K562 (cell line): ENCODE data around the gene TMEM270.

ENCODE experiments used
- KLF10 ChIP-seq: fragments of 250-450 bp; sonication (Bioruptor Pico); IDR thresholded peaks from 2 replicates; pipeline ENCODE4 v1.6.1; 2021; ENCODE audit warnings: matching md5 sums
- NR2F6 ChIP-seq: fragments of 450-650 bp; formaldehyde crosslinking; IDR thresholded peaks from 2 replicates; pipeline ENCODE4 v1.4.0; 2020; ENCODE audit warnings: mild to moderate bottlenecking
- POLR2AphosphoS5 ChIP-seq: IDR thresholded peaks from 2 replicates; pipeline ENCODE4 v1.6.1; 2011; ENCODE audit warnings: mild to moderate bottlenecking, low read depth, low read length, moderate library complexity; ENCODE audit not compliant: control insufficient read depth, insufficient read depth
- SPI1 ChIP-seq: IDR thresholded peaks from 2 replicates; pipeline ENCODE4 v1.6.1; 2011; ENCODE audit warnings: low read depth, low read length, control low read depth, borderline replicate concordance
- XRCC5 ChIP-seq: fragments of 200-400 bp; formaldehyde crosslinking; IDR thresholded peaks from 2 replicates; pipeline ENCODE4 v1.6.1; 2017; ENCODE audit warnings: low read depth, mild to moderate bottlenecking, low read length
- TF ChIP-seq, protein P1 (sequence below), 3 experiments: IDR thresholded peaks in 2 of 3; conservative IDR thresholded peaks in 1 of 3; 2 replicates each; pipeline ENCODE4 v1.5.1; 2011 to 2012; ENCODE audit warnings: low read length in 3 of 3, mild to moderate bottlenecking in 3 of 3, control low read depth in 2 of 3, improper control_type of control experiment in 1 of 3, inconsistent platforms in 1 of 3, low read depth in 1 of 3, mixed read lengths in 1 of 3, moderate library complexity in 1 of 3; ENCODE audit not compliant: insufficient read depth in 2 of 3

DNA sequence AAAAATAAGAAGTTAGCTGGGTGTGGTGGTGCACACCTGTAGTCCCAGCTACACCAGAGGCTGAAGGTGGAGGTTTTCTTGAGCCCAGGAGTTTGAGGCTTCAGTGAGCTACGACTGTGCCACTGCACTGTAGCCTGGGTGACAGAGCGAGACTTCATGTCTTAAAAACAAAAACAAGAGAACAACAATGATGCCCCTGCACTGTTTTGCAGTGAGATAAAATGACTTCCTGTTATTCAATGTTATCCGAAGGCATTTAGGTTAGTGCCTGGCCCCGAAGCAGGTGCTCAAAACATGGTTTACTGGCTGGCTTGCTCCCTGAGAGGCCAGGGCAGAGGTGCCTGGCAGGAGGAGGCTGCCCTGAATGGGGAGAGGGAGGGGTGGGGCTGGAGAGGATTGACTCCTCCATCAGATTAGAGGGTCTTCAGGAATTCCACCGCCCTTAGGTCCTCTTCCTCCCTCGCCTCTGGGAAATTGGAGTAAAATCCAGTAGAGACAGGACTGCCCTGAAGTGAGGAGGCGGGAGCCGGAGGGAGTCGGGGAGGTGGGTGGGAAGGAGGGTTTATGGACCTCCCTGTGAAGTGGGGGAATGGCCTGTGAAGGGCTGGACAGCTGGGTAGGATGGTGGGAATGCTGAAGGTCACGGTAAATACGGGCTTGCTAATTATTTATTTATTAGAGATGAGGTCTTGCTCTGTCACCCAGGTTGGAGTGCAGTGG lies 36.9 kb upstream of the TMEM270 start:
- TF ChIP-seq POLR2AphosphoS5: no peak
- no peak for TF ChIP-seq NR2F6 (CRISPR knock-in tag)
- no peak for TF ChIP-seq SPI1
- TF ChIP-seq, protein P1, sequence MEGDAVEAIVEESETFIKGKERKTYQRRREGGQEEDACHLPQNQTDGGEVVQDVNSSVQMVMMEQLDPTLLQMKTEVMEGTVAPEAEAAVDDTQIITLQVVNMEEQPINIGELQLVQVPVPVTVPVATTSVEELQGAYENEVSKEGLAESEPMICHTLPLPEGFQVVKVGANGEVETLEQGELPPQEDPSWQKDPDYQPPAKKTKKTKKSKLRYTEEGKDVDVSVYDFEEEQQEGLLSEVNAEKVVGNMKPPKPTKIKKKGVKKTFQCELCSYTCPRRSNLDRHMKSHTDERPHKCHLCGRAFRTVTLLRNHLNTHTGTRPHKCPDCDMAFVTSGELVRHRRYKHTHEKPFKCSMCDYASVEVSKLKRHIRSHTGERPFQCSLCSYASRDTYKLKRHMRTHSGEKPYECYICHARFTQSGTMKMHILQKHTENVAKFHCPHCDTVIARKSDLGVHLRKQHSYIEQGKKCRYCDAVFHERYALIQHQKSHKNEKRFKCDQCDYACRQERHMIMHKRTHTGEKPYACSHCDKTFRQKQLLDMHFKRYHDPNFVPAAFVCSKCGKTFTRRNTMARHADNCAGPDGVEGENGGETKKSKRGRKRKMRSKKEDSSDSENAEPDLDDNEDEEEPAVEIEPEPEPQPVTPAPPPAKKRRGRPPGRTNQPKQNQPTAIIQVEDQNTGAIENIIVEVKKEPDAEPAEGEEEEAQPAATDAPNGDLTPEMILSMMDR (IDR thresholded peaks at IDR 0.05 in 2 of 3, conservative IDR thresholded peaks at IDR 0.05 in 1 of 3; ENCODE audit: insufficient read depth in 2 of 3, low read depth in 1 of 3, low read length in 3 of 3): no peak
- no peak for TF ChIP-seq KLF10 (CRISPR knock-in tag)
- TF ChIP-seq XRCC5: no peak
